CD1c-positive myeloid dendritic cell (primary cell): ENCODE results near the gene SPG7.

ENCODE experiments used
- DNase-seq: peaks from one replicate; pipeline ENCODE4 v3.0.0-alpha.2; 2016; ENCODE audit errors: extremely low spot score

SPG7 gene

DNA sequence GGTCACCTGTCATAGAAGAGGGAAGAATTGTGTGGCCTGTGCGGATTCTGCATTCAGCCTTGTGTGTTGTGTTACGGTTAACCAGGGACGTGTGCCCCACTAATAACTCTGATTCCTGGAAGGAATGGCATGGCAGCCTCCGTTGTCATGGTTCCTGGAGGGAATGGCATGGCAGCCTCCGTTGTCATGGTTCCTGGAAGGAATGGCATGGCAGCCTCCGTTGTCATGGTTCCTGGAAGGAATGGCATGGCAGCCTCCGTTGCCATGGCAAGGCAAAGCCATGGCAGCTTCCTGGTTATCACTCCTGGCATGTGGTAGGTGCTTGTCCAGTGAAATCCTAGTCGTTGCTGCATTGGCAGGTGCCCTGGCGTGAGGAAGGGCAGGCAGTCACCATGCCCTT, 8.9 kb downstream of the SPG7 start:
- DNase-seq: no peak

DNA sequence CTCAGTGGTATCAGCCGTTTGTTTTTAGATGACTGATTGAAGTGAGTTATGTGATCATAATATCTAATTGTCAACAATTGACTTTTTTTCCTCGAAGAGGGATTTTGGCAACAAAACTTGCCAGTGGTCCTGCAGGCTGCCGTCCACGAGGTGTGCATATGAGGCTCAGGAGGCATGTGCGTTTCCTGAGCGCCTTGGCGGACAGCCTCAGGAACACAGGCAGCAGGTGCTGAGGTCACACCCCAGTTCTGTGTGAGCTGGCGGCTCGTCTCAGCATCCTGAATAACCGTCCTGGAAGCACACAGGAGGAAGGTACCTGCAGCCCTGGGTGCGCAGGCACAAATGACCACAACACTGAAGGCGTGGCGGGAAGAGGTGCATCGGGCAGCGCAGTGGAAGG, 11.7 kb downstream of the SPG7 start:
- no peak for DNase-seq

DNA sequence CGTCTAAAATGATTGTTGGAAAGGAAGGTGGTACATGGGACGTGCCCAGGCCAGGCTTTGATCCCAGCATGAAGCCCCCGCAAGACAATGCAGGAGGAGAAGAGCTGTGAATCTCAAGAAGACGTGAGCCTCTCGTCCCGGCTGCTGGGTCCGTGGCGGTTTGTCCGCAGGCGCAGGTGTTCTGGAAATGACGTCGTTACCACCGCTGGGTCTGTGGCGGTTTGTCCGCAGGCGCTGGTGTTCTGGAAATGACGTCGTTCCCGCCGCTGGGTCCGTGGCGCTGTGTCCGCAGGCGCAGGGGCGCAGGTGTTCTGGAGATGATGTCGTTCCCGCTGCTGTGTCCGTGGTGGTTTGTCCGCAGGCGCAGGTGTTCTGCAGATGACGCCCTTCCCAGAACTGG, 14.1 kb downstream of the SPG7 start:
- no peak for DNase-seq

DNA sequence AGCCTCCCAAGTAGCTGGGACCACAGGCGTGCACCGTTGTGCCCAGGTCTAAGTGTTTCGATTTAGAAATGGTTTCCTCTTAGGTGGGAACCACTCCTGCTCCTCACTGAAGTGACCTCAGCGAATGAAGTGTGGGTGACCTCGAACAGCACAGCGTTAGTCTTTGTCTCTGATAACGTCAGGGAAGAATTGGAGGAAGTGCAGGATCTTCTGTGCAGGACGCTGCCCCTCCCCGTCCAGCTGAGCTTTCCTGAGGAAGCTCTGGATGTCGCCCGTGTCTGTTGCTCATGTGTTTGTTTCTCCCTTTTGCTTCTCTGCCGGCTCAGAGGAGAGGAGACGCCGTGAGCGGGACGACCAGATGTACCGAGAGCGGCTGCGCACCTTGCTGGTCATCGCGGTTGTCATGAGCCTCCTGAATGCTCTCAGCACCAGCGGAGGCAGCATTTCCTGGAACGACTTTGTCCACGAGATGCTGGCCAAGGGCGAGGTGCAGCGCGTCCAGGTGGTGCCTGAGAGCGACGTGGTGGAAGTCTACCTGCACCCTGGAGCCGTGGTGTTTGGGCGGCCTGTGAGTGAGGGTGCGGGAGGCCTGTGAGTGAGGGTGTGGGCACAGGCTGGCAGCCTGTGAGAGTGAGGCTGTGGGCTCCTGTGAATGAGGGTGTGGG, 15.6 kb downstream of the SPG7 start:
- no peak for DNase-seq

DNA sequence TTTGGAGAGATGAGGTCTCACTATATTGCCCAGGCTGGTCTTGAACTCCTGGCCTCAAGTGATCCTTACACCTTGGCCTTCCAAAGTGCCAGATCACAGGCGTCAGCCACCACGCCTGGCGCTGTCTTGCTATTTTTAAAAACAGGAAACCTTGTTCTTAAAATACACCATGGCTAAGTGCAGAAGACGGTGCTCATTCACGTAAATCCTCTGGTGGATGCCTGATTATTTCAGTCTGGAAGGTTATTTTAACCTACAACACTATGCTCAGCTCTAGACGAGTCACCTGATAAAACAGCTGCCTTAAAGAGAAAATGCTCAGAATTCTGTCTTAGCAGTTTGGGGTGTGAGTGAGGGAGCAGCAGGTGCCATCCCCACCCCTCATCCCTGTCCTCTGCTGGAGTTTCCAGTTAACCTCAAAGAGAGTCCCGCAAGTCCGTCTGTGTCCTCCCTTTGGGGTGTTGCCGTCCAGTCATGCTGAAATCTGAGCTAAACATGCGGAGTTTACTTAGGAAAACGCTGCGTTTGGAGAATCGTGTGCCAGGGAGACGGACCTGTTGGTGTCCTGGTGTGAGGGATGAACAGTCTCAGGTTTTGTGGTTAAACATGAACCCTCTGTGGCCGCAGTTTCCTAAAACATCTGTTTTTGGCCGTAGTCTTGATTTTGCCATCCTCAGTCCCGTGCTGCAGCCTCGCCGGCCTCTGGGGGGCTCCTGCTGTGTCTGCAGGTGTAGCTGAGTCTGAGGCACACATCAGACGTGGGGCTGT, 17.1 kb downstream of the SPG7 start:
- no peak for DNase-seq

DNA sequence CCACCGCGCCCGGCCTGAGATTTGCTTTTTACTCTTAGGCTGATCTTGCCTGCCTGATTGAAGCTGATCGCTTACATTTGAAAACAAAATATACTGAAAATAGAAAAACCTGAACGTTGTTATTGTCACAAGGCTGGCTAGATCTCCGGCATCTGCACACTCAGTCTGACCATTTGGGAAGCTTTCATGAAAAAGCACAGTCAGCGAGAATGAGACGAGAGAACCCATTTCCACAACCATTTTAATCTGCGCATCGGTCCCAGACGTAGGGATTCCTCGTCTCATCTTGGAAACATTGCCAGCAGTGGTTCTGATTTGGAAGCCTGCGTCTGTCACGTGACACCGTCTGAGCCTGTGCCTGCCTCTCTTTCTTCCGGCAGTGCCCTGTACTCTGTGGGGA, 20.9 kb downstream of the SPG7 start:
- no peak for DNase-seq

DNA sequence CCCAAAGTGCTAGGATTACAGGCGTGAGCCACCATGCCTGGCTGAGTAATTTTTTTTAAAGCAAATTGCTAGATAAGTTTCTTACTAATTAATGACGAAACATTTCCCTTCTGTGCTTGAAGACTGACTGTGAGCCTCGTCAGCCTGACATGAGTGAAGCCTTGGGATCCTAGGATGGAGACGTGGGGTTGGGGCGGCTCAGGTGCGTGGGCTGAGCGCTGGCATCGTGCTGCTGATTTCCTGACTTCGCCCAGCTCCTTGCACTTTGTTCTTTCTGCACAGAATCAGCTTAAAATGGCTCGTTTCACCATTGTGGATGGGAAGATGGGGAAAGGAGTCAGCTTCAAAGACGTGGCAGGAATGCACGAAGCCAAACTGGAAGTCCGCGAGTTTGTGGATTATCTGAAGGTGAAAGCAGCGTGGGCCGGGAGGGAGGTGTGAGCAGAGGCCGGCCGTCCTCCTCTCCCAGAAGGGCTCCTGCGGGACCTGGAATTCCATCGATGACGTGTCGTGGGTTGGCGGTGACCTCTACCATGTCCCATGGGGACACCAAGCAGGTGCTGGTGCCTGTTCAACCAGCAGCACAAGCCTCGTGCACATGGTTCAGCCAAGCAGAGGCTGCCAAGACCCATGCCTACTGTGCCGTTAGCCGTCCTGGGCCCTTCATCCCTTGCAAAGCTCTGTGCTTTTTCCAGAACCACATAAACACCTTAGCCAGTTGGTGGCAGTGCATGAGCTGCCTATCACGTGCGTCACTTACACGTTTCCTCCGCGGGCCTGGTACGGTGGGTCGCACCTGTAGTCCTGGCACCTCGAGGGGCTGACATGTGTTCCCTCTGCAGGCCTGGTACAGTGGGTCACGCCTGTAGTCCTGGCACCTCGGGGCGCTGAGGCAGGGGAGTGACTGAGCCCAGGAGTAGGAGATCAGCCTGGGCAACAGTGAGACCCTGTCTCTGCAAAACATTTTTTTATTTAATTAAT, 22.5 kb downstream of the SPG7 start:
- no peak for DNase-seq

DNA sequence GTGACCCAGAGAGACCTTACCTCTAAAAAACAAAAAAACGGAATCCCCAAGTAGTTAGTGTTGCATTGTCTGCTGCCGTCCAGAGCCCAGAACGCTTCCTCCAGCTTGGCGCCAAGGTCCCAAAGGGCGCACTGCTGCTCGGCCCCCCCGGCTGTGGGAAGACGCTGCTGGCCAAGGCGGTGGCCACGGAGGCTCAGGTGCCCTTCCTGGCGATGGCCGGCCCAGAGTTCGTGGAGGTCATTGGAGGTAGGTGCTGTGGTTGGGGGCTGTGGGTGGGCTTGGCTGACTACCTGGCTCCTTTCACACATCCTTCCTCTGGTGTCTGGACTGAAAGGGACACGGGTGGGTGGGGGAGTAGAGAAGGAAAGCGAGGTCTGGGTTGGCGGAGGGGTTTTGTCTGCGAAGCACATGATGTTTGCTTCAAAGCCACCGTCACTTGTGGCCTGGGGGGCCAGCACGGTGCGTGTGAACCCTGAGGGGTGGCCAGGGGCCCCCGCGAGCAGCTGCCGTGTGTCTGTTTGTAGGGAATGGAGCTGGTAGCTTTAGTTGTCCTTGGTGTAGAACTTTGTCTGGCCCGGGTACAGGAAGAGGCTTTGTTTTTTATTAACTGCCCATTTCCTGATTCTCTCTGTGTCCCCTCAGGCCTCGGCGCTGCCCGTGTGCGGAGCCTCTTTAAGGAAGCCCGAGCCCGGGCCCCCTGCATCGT, 23.8 kb downstream of the SPG7 start:
- DNase-seq: no peak

DNA sequence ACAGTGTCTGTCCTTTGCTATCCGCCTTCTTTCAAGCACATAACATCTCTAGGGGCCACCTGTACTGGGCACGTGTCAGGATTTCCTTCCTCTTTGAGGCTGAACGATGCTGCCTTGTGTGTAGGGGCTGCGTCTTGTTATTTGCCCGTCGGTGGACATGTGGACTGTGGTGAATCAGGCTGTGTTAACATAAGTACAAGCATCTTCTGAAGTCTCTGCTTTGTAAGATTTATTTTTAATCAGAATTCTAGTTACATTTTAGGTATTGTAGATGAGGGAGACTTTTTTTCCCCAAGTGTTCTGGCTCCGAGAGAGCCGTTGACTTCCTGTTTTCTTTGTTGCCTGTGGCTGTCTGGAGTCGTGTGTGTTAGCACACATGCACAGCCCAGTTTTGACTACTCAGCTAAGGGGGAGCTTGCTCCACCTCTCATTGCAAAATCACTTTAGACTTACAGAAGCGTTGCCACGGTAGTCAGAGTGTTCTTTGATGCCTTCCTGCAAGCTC, 26.1 kb downstream of the SPG7 start:
- peak; percentile 87 for DNase-seq

DNA sequence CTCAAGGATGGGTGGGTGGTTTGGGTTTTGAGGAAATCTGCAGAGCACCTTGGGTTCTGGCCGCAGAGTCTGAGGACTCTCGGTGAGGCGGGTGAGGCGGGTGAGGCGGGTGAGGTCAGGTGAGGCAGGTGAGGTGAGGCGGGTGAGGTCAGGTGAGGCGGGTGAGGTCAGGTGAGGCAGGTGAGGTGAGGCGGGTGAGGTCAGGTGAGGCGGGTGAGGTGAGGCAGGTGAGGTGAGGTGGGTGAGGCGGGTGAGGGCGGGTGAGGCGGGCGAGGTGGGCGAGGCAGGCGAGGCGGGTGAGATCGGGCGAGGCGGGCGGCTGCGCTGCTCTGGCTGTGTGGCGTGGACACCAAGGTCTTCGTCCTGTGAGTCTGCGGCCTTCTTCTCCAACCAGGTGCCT, 28.2 kb downstream of the SPG7 start:
- DNase-seq: no peak

DNA sequence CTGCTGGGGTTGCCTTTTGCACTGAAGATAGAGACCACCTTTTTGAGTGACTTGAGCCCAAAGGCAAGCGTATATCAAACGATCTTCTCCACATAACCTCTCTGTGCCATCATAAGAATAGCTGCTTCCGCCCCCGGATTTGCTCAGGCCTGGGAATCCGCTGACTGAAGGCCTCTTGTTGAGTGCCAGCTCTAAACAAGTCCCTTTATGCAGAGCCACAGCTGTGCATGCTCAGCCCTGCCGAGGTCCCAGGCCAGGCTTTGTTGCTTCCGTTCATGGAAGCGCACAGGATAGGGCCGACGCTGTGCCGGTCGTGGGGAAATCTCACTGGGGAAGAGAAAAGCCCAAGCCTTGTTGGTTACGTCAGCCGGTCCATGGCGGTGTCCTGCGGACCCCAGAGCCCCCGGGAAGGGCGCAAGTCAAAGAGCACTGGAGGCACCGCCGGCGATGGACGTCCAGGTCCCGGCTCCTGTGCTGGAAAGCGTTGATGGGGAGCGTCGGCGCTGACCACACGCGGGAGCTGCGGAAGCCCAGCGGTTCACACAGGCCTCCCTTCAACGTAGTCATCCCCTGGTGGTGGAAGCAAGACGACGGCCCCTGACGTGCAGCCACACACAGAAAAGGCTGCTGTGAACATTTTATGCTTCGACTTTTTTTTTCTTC, 28.8 kb downstream of the SPG7 start:
- DNase-seq: no peak

DNA sequence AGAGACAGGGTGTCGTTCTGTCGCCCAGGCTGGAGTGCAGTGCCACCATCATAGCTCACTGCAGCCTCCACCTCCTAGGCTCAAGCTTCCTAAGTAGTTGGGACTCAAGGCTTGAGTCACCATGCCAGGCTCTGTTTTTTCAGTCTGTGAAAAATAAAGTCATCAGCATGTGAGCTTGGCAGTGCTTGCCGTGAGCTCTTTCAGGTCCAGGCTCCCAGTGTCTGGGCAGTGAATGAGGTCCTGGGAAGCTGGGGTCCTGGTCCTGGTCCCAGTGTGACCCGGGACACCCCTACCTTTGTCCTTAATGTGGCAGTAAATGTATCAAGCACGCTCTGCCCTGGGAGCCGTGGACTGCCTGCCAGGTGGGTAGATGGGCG, 29.3 kb downstream of the SPG7 start:
- DNase-seq: no peak

DNA sequence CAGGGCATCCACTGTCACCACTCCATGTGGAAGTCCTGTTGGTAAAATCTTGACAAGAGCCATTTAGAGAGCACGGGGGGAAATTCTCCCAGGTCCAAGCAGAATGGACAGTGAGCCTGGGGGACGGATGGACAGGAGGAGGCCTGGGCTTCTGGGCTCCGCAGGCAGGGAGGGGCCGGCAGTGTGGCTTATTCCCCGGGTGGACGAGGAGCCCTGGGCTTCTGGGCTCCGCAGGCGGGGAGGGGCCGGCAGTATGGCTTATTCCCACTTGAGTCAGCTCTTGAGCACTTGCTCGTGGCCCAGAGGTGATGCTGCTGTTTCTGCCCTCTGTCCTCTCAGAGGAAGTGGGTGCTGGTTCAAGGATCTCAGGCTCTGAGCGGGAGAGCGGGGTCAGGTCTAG, 30.1 kb downstream of the SPG7 start:
- DNase-seq: no peak

DNA sequence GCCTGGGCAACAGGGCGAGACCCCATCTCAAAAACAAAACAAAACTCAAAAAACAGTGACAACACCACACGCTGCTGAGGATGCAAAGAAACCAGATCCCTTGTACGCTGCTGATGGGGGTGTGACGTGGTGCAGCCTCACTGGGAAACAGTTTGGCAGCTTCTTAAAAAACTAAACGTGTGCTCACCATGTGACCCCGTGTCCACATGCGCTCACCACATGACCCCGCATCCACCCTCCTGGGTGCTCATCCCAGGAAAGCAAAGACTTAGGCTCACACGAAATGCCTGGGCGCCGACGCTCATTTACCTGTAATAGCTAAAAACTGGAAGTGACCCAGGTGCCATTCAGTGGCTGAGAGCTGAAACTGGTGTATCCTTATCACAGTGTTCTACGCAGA, 32.4 kb downstream of the SPG7 start:
- DNase-seq: no peak

DNA sequence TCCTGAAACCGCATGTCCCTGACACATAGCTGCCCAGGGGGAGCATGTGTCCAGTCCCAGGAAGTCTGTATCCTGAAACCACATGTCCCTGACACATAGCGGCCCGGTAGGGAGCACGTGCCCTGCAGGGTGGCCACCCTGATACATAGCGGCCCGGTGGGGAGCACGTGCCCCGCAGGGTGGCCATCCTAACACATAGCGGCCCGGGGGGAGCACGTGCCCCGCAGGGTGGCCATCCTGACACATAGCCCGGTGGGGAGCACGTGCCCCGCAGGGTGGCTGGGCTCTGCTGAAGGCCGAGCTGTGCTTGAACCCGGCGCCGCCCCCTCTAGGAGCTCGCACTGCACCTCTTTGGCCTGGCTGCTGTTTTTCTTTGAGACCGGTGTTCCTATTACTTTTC, 33.6 kb downstream of the SPG7 start:
- no peak for DNase-seq

DNA sequence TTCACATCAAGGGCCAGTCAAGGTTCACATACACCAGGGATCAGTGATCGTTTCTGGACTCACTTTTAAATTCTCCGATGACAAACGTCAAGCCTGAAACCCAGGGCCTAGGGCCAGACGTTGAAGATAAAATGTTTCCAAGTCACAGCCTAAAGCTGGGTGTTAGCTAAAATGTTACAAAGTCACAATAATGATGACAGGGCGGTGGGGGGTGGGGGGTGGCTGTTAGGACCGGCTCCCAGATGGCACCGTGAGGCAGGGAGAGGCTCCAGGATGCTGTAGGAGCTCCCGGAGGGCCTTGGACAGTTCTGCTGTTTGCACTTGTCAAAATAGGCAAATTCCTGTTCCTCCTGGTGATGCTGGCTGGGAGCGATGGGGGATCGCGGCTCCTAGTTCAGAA, 35.9 kb downstream of the SPG7 start:
- DNase-seq: no peak

DNA sequence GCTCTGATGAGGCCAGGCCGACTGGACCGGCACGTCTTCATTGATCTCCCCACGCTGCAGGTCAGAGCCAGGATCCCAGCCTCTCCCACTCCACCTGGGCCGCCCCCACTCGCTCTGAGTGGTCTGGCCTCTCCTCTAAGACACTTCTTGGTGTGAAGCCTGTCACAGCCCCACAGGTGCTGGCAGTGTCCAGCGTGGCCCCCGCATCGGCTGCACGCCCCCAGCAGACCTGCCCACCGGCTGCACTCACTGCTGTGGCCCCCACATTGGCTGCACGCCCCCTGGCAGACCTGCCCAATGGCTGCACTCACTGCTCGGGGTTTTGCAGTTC, 36.5 kb downstream of the SPG7 start:
- no peak for DNase-seq

DNA sequence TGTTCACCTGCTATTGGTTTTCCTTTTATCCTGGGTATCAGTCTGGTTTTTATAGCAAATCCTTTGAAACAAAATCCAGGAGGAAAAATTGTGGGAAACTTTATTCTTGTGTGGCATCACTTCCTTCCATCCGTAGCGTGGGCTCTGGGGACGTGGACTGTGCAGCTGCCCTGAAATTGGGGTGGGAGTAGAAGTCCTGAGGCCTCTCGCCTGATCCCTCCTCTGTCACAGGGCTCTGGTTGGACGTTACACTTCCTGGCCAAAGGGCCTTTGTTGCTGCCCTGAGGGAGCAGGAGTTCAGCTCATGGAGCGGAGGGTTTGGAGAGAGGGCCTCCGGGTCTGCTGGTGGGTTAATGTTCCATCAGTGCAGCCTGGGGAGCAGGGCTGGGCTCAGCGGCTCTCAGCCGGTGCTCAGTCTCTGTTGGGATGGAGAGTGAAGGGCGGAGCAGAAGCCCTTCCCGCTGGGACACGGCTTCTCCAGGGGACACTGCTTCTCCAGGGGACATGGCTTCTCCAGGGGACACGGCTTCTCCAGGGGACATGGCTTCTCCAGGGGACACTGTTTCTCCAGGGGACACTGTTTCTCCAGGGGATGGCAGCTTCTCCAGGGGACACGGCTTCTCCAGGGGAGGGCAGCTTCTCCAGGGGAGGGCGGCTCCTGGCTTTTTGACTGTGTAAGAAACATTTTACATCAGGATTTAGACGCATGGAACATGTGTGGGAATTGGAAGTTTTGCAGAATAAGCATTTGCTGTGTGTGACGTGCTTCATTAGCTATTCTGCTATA, 37.0 kb downstream of the SPG7 start:
- DNase-seq: no peak

DNA sequence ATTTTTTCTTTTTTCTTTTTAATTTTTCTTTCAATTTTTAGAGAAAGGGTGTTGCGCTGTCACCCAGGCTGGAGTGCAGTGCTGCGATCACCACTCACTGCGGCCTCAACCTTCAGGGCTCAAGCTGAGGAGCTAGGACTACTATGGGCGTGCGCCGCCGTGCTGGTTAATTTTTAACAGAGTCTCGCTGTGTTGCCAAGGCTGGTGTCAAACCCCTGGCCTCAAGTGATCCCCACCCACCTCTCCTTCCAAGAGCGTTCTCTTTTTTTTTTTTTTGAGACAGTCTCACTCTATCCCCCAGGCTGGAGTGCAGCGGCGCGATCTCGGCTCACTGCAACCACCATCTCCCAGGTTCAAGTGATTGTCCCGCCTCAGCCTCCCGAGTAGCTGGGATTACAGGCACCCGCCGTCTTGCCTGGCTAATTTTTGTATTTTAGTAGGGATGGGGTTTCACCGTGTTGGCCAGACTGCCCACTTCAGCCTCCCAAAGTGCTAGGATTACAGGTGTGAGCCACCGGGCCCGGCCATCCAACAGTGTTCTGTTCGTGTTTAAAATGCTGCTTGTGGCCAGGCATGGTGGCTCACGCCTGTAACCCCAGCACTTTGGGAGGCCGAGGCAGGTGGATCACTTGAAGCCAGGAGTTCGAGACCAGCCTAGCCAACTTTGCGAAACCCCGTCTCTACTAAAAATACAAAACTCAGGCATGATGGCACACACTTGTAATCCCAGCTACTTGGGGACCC, 37.8 kb downstream of the SPG7 start:
- no peak for DNase-seq

DNA sequence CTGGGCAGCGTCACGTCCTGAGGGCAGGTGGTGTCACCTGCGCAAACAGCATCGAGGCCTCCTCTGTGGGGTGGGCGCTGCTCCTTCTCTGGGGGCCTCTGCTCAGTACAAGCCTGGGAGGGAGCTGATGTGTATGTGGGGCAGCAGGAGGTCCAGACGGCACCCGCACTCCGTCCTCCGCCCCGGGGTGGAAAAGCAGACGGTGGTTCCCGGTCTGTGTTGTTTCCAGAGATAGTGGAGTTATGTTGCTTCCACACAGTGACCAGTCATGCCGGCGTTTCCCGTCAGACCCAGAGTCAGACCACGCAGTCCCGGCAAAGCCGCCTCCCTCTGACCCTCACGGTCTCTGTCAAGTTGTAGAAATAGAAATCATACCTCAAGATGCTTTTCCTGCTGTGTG, 38.6 kb downstream of the SPG7 start:
- no peak for DNase-seq
